H9 (cell line): Measurements from ENCODE around the gene ANK2. TPM values are rescaled to one million over a fixed set of nuclear protein-coding genes. Genes with fewer than 3 reads are reported as not detected.

ENCODE experiments used
- DNase-seq: peaks from one replicate; pipeline ENCODE4 v3.0.0-alpha.2; 2017
- H2AFZ ChIP-seq: one replicate; pipeline ENCODE4 v1.6.1; 2013; ENCODE audit warnings: mild to moderate bottlenecking, low read length, control low read depth, moderate library complexity
- H2AK5ac ChIP-seq: 2 replicates; pipeline ENCODE4 v1.6.1; 2013; ENCODE audit warnings: low read length, control low read depth, mixed read lengths; ENCODE audit not compliant: insufficient read length
- H2BK120ac ChIP-seq: one replicate; pipeline ENCODE4 v1.6.1; 2013; ENCODE audit warnings: low read depth, mild to moderate bottlenecking, low read length, control low read depth, inconsistent platforms; ENCODE audit not compliant: poor library complexity, severe bottlenecking
- H2BK12ac ChIP-seq: 2 replicates; pipeline ENCODE4 v1.6.1; 2013; ENCODE audit warnings: low read length, control low read depth, mixed read lengths, low read depth; ENCODE audit not compliant: insufficient read length
- H2BK15ac ChIP-seq: 2 replicates; pipeline ENCODE4 v1.6.1; 2013; ENCODE audit warnings: low read depth, low read length, control low read depth
- H2BK20ac ChIP-seq: one replicate; pipeline ENCODE4 v1.6.1; 2013; ENCODE audit warnings: low read depth, mild to moderate bottlenecking, low read length, control low read depth, inconsistent platforms; ENCODE audit not compliant: poor library complexity, severe bottlenecking
- H2BK5ac ChIP-seq: 2 replicates; pipeline ENCODE4 v1.6.1; 2013; ENCODE audit warnings: low read length, control low read depth, mixed read lengths; ENCODE audit not compliant: insufficient read length
- H3K14ac ChIP-seq: 2 replicates; pipeline ENCODE4 v1.6.1; 2013; ENCODE audit warnings: low read length, control low read depth; ENCODE audit not compliant: insufficient read depth
- H3K18ac ChIP-seq: 2 replicates; pipeline ENCODE4 v1.6.1; 2013; ENCODE audit warnings: low read depth, mild to moderate bottlenecking, mixed read lengths, low read length, control low read depth; ENCODE audit not compliant: insufficient read length
- H3K23ac ChIP-seq: 2 replicates; pipeline ENCODE4 v1.6.1; 2013; ENCODE audit warnings: low read length, control low read depth, mixed read lengths, low read depth; ENCODE audit not compliant: insufficient read length
- H3K23me2 ChIP-seq: 2 replicates; pipeline ENCODE4 v1.6.1; 2013; ENCODE audit warnings: low read depth, mild to moderate bottlenecking, mixed read lengths, low read length, control low read depth; ENCODE audit not compliant: insufficient read length, poor library complexity, severe bottlenecking
- H3K27ac ChIP-seq: 2 replicates; pipeline ENCODE4 v1.5.1; 2013; ENCODE audit warnings: low read length, control low read depth, mixed read lengths, low read depth; ENCODE audit not compliant: insufficient read length
- H3K27me3 ChIP-seq: 2 replicates; pipeline ENCODE4 v1.6.1; 2013; ENCODE audit warnings: low read length, control low read depth, inconsistent platforms; ENCODE audit not compliant: insufficient read depth
- H3K4ac ChIP-seq: 2 replicates; pipeline ENCODE4 v1.6.1; 2013; ENCODE audit warnings: low read depth, mild to moderate bottlenecking, control low read depth, inconsistent platforms, low read length, moderate library complexity
- H3K4me1 ChIP-seq: 2 replicates; pipeline ENCODE4 v1.6.1; 2013; ENCODE audit warnings: low read length, control low read depth, inconsistent platforms; ENCODE audit not compliant: insufficient read depth
- H3K4me2 ChIP-seq: 2 replicates; pipeline ENCODE4 v1.6.1; 2013; ENCODE audit warnings: low read length, control low read depth, mixed read lengths; ENCODE audit not compliant: insufficient read length, insufficient read depth
- H3K56ac ChIP-seq: 2 replicates; pipeline ENCODE4 v1.6.1; 2013; ENCODE audit warnings: low read depth, mild to moderate bottlenecking, mixed read lengths, low read length, control low read depth; ENCODE audit not compliant: insufficient read length
- H3K79me1 ChIP-seq: 2 replicates; pipeline ENCODE4 v1.6.1; 2013; ENCODE audit warnings: low read depth, mild to moderate bottlenecking, moderate library complexity, low read length, control low read depth, inconsistent platforms; ENCODE audit not compliant: insufficient read depth, poor library complexity, severe bottlenecking
- H3K79me2 ChIP-seq: 2 replicates; pipeline ENCODE4 v1.6.1; 2013; ENCODE audit warnings: low read length, control low read depth, inconsistent platforms; ENCODE audit not compliant: insufficient read depth
- H3K9ac ChIP-seq: 2 replicates; pipeline ENCODE4 v1.6.1; 2013; ENCODE audit warnings: low read length, control low read depth, mixed read lengths; ENCODE audit not compliant: insufficient read length; ENCODE audit errors: extremely low read depth
- H3K9me3 ChIP-seq: one replicate; pipeline ENCODE4 v1.6.1; 2013; ENCODE audit warnings: low read depth, low read length, inconsistent platforms; ENCODE audit not compliant: control insufficient read depth
- H3T11ph ChIP-seq: one replicate; pipeline ENCODE4 v1.6.1; 2013; ENCODE audit warnings: mild to moderate bottlenecking, low read length, control low read depth, inconsistent platforms
- H4K20me1 ChIP-seq: one replicate; pipeline ENCODE4 v1.6.1; 2013; ENCODE audit not compliant: control insufficient read depth, insufficient read length, insufficient read depth
- H4K5ac ChIP-seq: 2 replicates; pipeline ENCODE4 v1.6.1; 2013; ENCODE audit warnings: low read depth, mild to moderate bottlenecking, mixed read lengths, low read length, control low read depth; ENCODE audit not compliant: insufficient read length
- H4K8ac ChIP-seq: replicated peaks from 2 replicates; pipeline ENCODE4 v1.6.1; 2013; ENCODE audit warnings: low read length, control low read depth, mixed read lengths, low read depth; ENCODE audit not compliant: insufficient read length
- H4K91ac ChIP-seq: 2 replicates; pipeline ENCODE4 v1.6.1; 2013; ENCODE audit warnings: low read depth, mild to moderate bottlenecking, moderate library complexity, mixed read lengths, low read length, control low read depth; ENCODE audit not compliant: insufficient read length
- H3K27ac Mint-ChIP-seq, 3 experiments: 2 replicates in 2 of 3; 3 replicates in 1 of 3; pipeline ENCODE4 v1.8.0; 2020 to 2021; ENCODE audit warnings: mixed read lengths in 3 of 3, mild to moderate bottlenecking in 1 of 3, moderate library complexity in 1 of 3
- H3K27me3 Mint-ChIP-seq: 2 replicates; pipeline ENCODE4 v1.8.0; 2021; ENCODE audit warnings: low read depth, mild to moderate bottlenecking, moderate library complexity, mixed read lengths
- H3K36me3 Mint-ChIP-seq, 3 experiments: 2 replicates in 2 of 3; 3 replicates in 1 of 3; pipeline ENCODE4 v1.8.0; 2020 to 2021; ENCODE audit warnings: low read depth in 3 of 3, mixed read lengths in 3 of 3; ENCODE audit not compliant: insufficient read depth in 1 of 3
- H3K4me1 Mint-ChIP-seq, 2 experiments: 2 replicates each; pipeline ENCODE4 v1.8.0; 2020; ENCODE audit warnings: mixed read lengths in 2 of 2
- H3K4me3 Mint-ChIP-seq, 2 experiments: 2 replicates in 1 of 2; 3 replicates in 1 of 2; pipeline ENCODE4 v1.8.0; 2020 to 2021; ENCODE audit warnings: mild to moderate bottlenecking in 2 of 2, mixed read lengths in 2 of 2, moderate library complexity in 1 of 2
- H3K9me3 Mint-ChIP-seq, 2 experiments: 2 replicates in 1 of 2; 3 replicates in 1 of 2; pipeline ENCODE4 v1.8.0; 2020; ENCODE audit warnings: mild to moderate bottlenecking in 2 of 2, mixed read lengths in 2 of 2, moderate library complexity in 1 of 2
- CTCF ChIP-seq: fragments of 200-600 bp; sonication (generic); conservative IDR thresholded peaks from 3 replicates; pipeline ENCODE4 v1.8.0; 2021; ENCODE audit warnings: antibody characterized with exemption, mild to moderate bottlenecking
- total RNA-seq: library from RNA; stranded (reverse); gene quantifications from 2 replicates; pipeline ENCODE4 v1.2.1, GENCODE V29; 2021

The ANK2 gene
- total RNA-seq, 1 experiment from 2014 or later, result 36.8 TPM

DNA sequence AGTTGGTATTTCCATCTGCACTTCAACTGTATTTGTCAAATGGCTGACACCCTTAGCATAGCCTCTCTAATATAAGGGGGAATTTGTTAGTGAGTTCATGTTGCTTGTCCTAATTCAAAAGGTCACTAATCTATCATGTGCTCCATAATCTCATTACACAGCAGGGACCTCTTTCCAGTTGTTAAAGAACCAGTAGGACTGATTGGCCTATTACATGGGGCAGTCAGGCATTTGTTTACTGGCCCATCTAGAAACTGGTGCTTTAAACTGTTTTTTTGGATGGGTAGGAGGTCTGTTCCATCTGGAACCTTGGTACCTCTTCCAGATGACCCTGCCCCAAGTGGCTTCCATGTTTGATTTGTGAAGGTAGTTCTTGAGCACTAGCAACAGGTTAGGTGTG is 11.4 kb downstream of the ANK2 start:
- no peaks in the 10 kb centered on the region for H3K36me3 Mint-ChIP-seq
- Histone ChIP-seq H3K27me3 (no peaks in the 10 kb centered on the region), H4K20me1 (no peaks in the 10 kb centered on the region), H3K18ac (no peak overlapping the region), H2BK15ac (no peak overlapping the region), H3K4me1 (no peaks in the 10 kb centered on the region; the same call in 1 of the 2 replicates), H3K23me2 (no peaks in the 10 kb centered on the region), H3T11ph (no peak overlapping the region), H4K5ac (no peak overlapping the region), H3K79me1 (no peaks in the 10 kb centered on the region), H3K23ac (no peak overlapping the region), H3K4ac (no peak overlapping the region), H3K56ac (no peak overlapping the region), H3K9me3 (no peaks in the 10 kb centered on the region), H4K91ac (no peak overlapping the region), H4K8ac (no peak overlapping the region), H3K79me2 (no peaks in the 10 kb centered on the region), H2AFZ (no peak overlapping the region), H3K9ac (no peak overlapping the region), H2AK5ac (no peak overlapping the region), H3K14ac (no peak overlapping the region), H3K27ac (no peak overlapping the region), H2BK5ac (no peak overlapping the region), H2BK20ac (no peak overlapping the region), H3K4me2 (no peak overlapping the region), H2BK12ac (no peak overlapping the region), H2BK120ac (no peak overlapping the region)
- TF ChIP-seq CTCF, result no peak
- H3K9me3 Mint-ChIP-seq, result no peaks in the 10 kb centered on the region
- peaks cover 52 to 60% of the 10 kb centered on the region in 2 experiments for H3K4me1 Mint-ChIP-seq
- peak overlapping the region in 2 of 3 experiments; percentile 40 to 83; a peak in 2 of 7 replicates for H3K27ac Mint-ChIP-seq
- no peak for DNase-seq
- no peaks in the 10 kb centered on the region for H3K27me3 Mint-ChIP-seq
- no peak overlapping the region for H3K4me3 Mint-ChIP-seq
